NT2/D1 (cell line): ENCODE data around the gene RND3.

Experiments
- DNase-seq: peaks from one replicate; pipeline ENCODE4 v3.0.0-alpha.2; 2011; ENCODE audit warnings: low read depth, low spot score
- H3K27me3 ChIP-seq: 2 replicates; pipeline ENCODE4 v1.6.0; 2011; ENCODE audit warnings: mild to moderate bottlenecking; ENCODE audit not compliant: insufficient read length, insufficient read depth
- H3K36me3 ChIP-seq: 2 replicates; pipeline ENCODE4 v1.6.1; 2011; ENCODE audit warnings: mild to moderate bottlenecking, low read length, mixed read lengths; ENCODE audit not compliant: insufficient read depth, insufficient read length
- H3K4me1 ChIP-seq: 2 replicates; pipeline ENCODE4 v1.5.1; 2011; ENCODE audit not compliant: insufficient read depth, insufficient read length
- H3K4me3 ChIP-seq: 2 replicates; pipeline ENCODE4 v1.5.1; 2011; ENCODE audit warnings: low read depth; ENCODE audit not compliant: insufficient read length
- H3K9ac ChIP-seq: 2 replicates; pipeline ENCODE4 v1.6.0; 2011; ENCODE audit warnings: low read depth; ENCODE audit not compliant: insufficient read length
- H3K9me3 ChIP-seq: 2 replicates; pipeline ENCODE4 v1.5.1; 2011; ENCODE audit warnings: mild to moderate bottlenecking, low read length; ENCODE audit not compliant: insufficient read depth
- SUZ12 ChIP-seq: IDR thresholded peaks from 2 replicates; pipeline ENCODE4 v1.6.1; 2011; ENCODE audit not compliant: insufficient read length, insufficient read depth; ENCODE audit errors: extremely low read depth
- YY1 ChIP-seq: IDR thresholded peaks from 2 replicates; pipeline ENCODE4 v1.6.1; 2011; ENCODE audit not compliant: insufficient read length, insufficient read depth
- ZNF274 ChIP-seq: IDR thresholded peaks from 2 replicates; pipeline ENCODE4 v1.6.1; 2011; ENCODE audit warnings: mild to moderate bottlenecking, low read depth, low read length

Gene RND3

DNA sequence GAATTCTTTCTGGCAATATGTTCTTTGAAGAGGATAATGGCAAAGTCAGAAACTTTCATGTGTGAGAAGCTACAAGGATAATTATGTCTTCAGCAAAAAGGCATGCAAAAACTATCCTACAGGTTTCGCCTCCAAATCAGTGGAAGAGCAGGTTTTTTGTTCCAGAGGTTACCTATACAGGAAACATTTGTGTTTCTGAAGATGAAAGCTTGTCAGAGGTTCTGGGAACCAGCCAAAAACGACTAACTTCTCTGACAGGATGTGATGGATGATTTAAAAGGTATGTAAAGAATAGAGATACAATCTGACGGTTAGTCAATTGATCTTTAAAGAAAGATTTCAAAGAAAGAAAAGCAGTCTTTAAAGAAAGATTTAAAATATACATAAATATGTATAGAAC lies 37.6 kb downstream of the RND3 start:
- no peak for DNase-seq
- Histone ChIP-seq H3K27me3 (no peaks in the 10 kb centered on the region), H3K9ac (no peak overlapping the region), H3K4me3 (no peak overlapping the region), H3K9me3 (no peaks in the 10 kb centered on the region), H3K36me3 (no peaks in the 10 kb centered on the region), H3K4me1 (no peaks in the 10 kb centered on the region)
- no peak for TF ChIP-seq SUZ12
- TF ChIP-seq ZNF274 = no peak

DNA sequence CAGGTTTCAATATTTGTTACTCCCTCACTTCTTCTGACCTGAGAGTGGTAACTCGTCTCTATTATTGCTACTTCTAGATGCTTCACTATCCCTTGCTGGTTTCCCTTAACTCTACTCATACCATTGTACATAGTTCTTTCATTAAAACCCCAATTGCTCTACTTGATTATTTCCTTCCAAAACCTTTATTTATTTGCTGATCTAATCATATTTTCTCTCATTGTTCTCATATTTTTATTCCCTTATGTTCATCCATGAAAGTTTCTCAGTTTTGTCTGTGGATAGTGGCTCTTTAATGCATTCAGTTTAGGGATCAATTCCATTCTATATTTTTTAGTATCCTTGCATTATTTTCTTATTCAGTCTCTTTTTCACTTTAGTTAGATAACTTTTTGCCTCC lies 42.1 kb downstream of the RND3 start:
- H3K4me3 ChIP-seq = no peak overlapping the region

DNA sequence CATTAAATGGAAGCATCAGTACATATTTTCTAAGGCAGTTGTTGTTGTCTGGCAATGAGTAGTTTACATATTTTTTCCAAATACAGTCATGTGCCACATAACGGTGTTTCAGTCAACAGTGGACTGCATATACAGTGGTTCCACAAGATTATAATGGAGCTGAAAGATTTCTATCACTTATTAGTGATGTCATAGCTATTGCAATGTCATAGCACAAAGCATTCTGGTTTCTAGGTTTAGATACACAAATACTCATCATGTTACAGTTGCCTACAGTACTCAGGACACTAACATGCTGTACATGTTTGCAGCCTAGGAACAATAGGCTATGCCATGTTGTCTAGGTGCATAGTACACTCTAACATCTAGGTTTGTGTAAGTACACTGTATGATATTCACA lies 45.0 kb downstream of the RND3 start:
- TF ChIP-seq YY1 = no peak
- no peak for TF ChIP-seq SUZ12
- TF ChIP-seq ZNF274 = no peak
- H3K27me3 ChIP-seq = no peaks in the 10 kb centered on the region
- H3K9me3 ChIP-seq = no peaks in the 10 kb centered on the region
- H3K4me1 ChIP-seq = no peaks in the 10 kb centered on the region
- no peak overlapping the region for H3K4me3 ChIP-seq
- no peak for DNase-seq
- no peaks in the 10 kb centered on the region for H3K36me3 ChIP-seq
- H3K9ac ChIP-seq = no peak overlapping the region

More for the DNA sequence above, 42.1 kb downstream of the RND3 start:
- TF ChIP-seq SUZ12 = no peak
- no peak for TF ChIP-seq ZNF274
- no peak for TF ChIP-seq YY1
- no peak overlapping the region for H3K9ac ChIP-seq
- H3K9me3 ChIP-seq = no peaks in the 10 kb centered on the region
- no peaks in the 10 kb centered on the region for H3K27me3 ChIP-seq
- DNase-seq = no peak
- H3K4me1 ChIP-seq = no peaks in the 10 kb centered on the region
- H3K36me3 ChIP-seq = no peaks in the 10 kb centered on the region

DNA sequence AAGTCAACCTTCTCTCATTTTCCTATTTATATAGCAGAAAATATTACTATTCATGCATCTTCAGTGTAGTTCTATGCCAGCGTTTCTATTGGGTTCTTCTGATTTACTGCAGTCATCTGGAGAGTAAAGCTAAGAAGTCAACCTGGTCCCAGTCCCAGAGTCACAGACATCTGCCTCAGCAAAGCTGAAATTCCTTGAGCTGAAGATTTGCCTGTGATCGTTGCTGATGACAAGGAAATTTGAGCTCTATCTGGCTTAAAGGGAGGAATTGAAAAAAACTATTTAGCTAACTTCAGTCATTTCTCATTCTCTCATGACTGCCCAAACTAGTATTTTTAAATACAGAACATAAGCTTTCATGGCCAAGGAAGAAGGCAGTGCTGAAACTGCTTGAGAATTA lies 45.7 kb downstream of the RND3 start:
- H3K9me3 ChIP-seq = no peaks in the 10 kb centered on the region
- H3K36me3 ChIP-seq = no peaks in the 10 kb centered on the region
- no peak for DNase-seq
- H3K9ac ChIP-seq = no peak overlapping the region
- TF ChIP-seq SUZ12 (no peak), YY1 (no peak), ZNF274 (no peak)
- no peaks in the 10 kb centered on the region for H3K4me1 ChIP-seq
- no peaks in the 10 kb centered on the region for H3K27me3 ChIP-seq
- no peak overlapping the region for H3K4me3 ChIP-seq

DNA sequence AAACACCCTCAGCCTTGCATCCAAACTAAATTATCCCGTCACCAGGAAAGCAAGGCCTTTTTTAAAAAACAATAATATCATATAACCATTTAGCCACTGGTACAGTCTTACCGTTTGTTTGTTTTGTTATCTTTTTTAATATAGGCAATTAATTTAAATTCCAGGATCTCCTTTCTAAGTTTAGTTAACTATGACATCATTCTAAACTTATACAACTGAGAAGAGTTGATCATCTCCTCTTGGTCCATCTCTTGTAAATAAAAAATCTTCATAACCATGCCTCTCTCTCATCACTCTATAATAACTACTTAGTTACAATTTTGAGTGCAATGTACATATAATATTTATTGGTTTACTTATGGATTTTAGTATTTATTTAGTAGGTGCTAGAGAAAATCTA lies 46.2 kb downstream of the RND3 start:
- Histone ChIP-seq H3K27me3 (no peaks in the 10 kb centered on the region), H3K9ac (no peak overlapping the region), H3K4me3 (no peak overlapping the region), H3K4me1 (no peaks in the 10 kb centered on the region), H3K9me3 (0 out of 2 replicates have a peak, but pooled peaks cover 2% of the 10 kb centered on the region), H3K36me3 (no peaks in the 10 kb centered on the region)
- no peak for DNase-seq
- TF ChIP-seq SUZ12 (no peak), YY1 (no peak), ZNF274 (no peak)

DNA sequence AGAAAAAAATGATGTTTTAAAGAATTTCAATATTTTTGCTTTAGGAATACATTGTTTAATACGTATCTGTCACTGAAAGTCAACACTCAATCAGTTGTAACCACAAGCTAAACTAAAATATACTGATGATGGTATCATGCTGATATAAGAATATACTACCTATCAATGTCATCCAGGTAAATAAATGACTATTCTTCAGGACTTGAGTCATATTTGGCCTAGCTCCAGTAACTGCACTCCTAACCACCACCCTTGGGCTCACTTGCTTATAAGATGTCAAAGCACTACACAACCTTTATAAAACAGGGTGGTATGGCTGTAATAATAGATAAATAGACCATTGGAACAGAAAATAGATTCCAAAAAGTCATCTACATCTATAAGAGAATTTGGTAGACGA lies 48.8 kb downstream of the RND3 start:
- Histone ChIP-seq H3K4me3 (no peak overlapping the region), H3K9ac (no peak overlapping the region), H3K36me3 (no peaks in the 10 kb centered on the region), H3K9me3 (peaks cover 10% of the 10 kb centered on the region; the same call in 1 of the 2 replicates), H3K27me3 (no peaks in the 10 kb centered on the region), H3K4me1 (no peaks in the 10 kb centered on the region)
- TF ChIP-seq ZNF274 (no peak), YY1 (no peak), SUZ12 (no peak)
- DNase-seq = no peak

DNA sequence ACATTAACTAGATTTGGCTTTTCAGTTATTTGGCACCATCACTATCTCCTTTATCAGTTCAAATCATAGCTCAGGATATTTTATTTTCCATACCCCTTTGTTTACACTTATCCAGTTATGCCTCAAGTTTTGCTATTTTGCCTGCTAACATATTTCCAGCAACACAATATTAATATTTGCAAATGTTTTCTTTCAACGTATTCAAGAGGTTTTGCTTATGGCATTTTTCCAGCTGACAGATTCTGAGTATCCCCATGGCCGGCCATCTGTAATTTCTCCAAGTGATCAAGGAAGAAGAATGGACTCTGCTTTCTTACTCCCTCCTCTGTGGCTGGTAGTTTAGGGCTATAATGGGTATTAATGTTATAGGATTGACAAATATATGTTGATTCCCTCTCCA lies 49.4 kb downstream of the RND3 start:
- no peak overlapping the region for H3K9ac ChIP-seq
- H3K27me3 ChIP-seq = no peaks in the 10 kb centered on the region
- H3K4me3 ChIP-seq = no peak overlapping the region
- DNase-seq = no peak
- no peaks in the 10 kb centered on the region for H3K36me3 ChIP-seq
- TF ChIP-seq YY1 = no peak
- no peak for TF ChIP-seq SUZ12
- no peak for TF ChIP-seq ZNF274
- H3K4me1 ChIP-seq = no peaks in the 10 kb centered on the region
- peaks cover 10% of the 10 kb centered on the region; the same call in 1 of the 2 replicates for H3K9me3 ChIP-seq

DNA sequence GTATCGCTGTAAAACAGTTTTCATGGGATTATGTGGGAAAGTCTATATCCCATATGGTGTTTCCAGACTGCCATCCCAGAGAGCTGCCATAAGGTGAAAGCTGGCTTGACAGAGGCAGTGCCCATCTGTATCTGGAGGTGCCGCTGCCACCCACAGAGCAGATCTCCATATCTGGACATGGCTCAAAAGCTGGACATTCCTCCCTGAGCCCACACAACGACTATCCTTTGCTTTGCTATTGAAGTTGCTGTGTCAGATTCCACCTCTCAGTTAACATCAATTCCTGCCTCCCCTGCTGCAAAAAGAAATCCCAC lies 55.2 kb downstream of the RND3 start:
- TF ChIP-seq ZNF274 (no peak), SUZ12 (no peak), YY1 (no peak)
- peaks cover 10% of the 10 kb centered on the region; the same call in 1 of the 2 replicates for H3K9me3 ChIP-seq

More for the DNA sequence above, 55.2 kb downstream of the RND3 start:
- H3K4me3 ChIP-seq = no peak overlapping the region
- no peaks in the 10 kb centered on the region for H3K4me1 ChIP-seq
- no peaks in the 10 kb centered on the region for H3K36me3 ChIP-seq
- no peaks in the 10 kb centered on the region for H3K27me3 ChIP-seq
- H3K9ac ChIP-seq = no peak overlapping the region
- no peak for DNase-seq
